K562 (cell line): ENCODE results near the gene PPM1D. TPM values are rescaled to one million over a fixed set of nuclear protein-coding genes. Genes with fewer than 3 reads are reported as not detected.

Source experiments
- ARID3A ChIP-seq: IDR thresholded peaks from 2 replicates; pipeline ENCODE4 v1.6.1; 2012; ENCODE audit warnings: low read depth, low read length, improper control_type of control experiment, borderline replicate concordance
- CBFA2T3 ChIP-seq: fragments of 450-650 bp; IDR thresholded peaks from 2 replicates; pipeline ENCODE4 v1.6.1; 2017
- CBX2 ChIP-seq: fragments of 200-600 bp; sonication (generic); IDR thresholded peaks from one replicate; pipeline ENCODE4 v1.6.1; 2012; ENCODE audit warnings: mild to moderate bottlenecking, low read length, inconsistent platforms; ENCODE audit not compliant: insufficient read depth, poor library complexity, severe bottlenecking
- CCAR2 ChIP-seq: fragments of 200-400 bp; formaldehyde crosslinking; IDR thresholded peaks from 2 replicates; pipeline ENCODE4 v1.6.1; 2017; ENCODE audit warnings: mild to moderate bottlenecking, low read depth, low read length
- CHCHD3 ChIP-seq: fragments of 250-450 bp; sonication (Bioruptor Pico); IDR thresholded peaks from 2 replicates; pipeline ENCODE4 v2.1.2; 2022; ENCODE audit warnings: mild to moderate bottlenecking
- EP300 ChIP-seq: IDR thresholded peaks from 2 replicates; pipeline ENCODE4 v1.6.1; 2012; ENCODE audit warnings: low read length, improper control_type of control experiment
- EWSR1 ChIP-seq: fragments of 450-650 bp; IDR thresholded peaks from 2 replicates; pipeline ENCODE4 v1.6.1; 2018; ENCODE audit warnings: borderline replicate concordance, mild to moderate bottlenecking, low read depth, moderate library complexity; ENCODE audit not compliant: partially characterized antibody
- HMG20B ChIP-seq: fragments of 250-450 bp; sonication (Bioruptor Pico); IDR thresholded peaks from 2 replicates; pipeline ENCODE4 v1.5.0; 2021; ENCODE audit warnings: mild to moderate bottlenecking
- MBD2 ChIP-seq: sonication (generic); IDR thresholded peaks from 2 replicates; pipeline ENCODE4 v1.6.1; 2016; ENCODE audit warnings: low read depth, borderline replicate concordance
- MCM7 ChIP-seq, 2 experiments: fragments of 450-650 bp; IDR thresholded peaks; 2 replicates each; pipeline ENCODE4 v1.6.1; 2016 to 2018
- MTA2 ChIP-seq: fragments of 450-650 bp; IDR thresholded peaks from 2 replicates; pipeline ENCODE4 v1.6.1; 2016; ENCODE audit warnings: low read depth
- NCOA1 ChIP-seq: fragments of 450-650 bp; IDR thresholded peaks from 2 replicates; pipeline ENCODE4 v1.6.1; 2016; ENCODE audit warnings: low read depth
- PHF20 ChIP-seq: fragments of 450-650 bp; IDR thresholded peaks from 2 replicates; pipeline ENCODE4 v1.6.1; 2018; ENCODE audit not compliant: partially characterized antibody
- TGIF2 ChIP-seq: sonication (generic); formaldehyde crosslinking; IDR thresholded peaks from 2 replicates; pipeline ENCODE4 v1.8.1; 2022; ENCODE audit warnings: mild to moderate bottlenecking, missing genetic modification reagents, moderate library complexity
- ZC3H11A ChIP-seq: IDR thresholded peaks from 2 replicates; pipeline ENCODE4 v1.6.1; 2012; ENCODE audit warnings: low read depth, low read length, improper control_type of control experiment
- ZKSCAN8 ChIP-seq: fragments of 200-800 bp; sonication (Bioruptor generic); IDR thresholded peaks from 2 replicates; pipeline ENCODE4 v1.6.1; 2016; ENCODE audit warnings: missing genetic modification characterization, missing compliant biosample characterization
- ZNF785 ChIP-seq: fragments of 250-450 bp; sonication (Bioruptor Pico); IDR thresholded peaks from 2 replicates; pipeline ENCODE4 v1.4.0; 2020; ENCODE audit warnings: mild to moderate bottlenecking
- polyA plus RNA-seq, 8 experiments: library from polyadenylated mRNA; depleted of rRNA in 4 of 8; stranded (reverse) in 5 of 8; unstranded in 3 of 8; fragments of >200 nt; fragmentation: Nextera tagmentation in 2 of 8; fragmentation: Illumina TruSeq in 1 of 8; extraction: Ambion mirVana in 2 of 8; extraction: Trizol in 1 of 8; gene quantifications; 2 replicates each; pipeline versions ENCODE4 v1.2.1 to v1.2.3, GENCODE V29; 2011 to 2014; ENCODE audit warnings: inconsistent platforms in 1 of 8, missing spikeins in 1 of 8
- total RNA-seq, 7 experiments: library from RNA; depleted of rRNA in 6 of 7; stranded (reverse); fragments of >200 nt in 6 of 7; fragmentation: Illumina TruSeq in 2 of 7; extraction: Trizol in 2 of 7; gene quantifications; 2 replicates each; pipeline versions ENCODE4 v1.2.1 to v1.2.3, GENCODE V29; 2011 to 2021; ENCODE audit warnings: low replicate concordance in 1 of 7
- TF ChIP-seq, protein P1 (sequence below): fragments of 250-450 bp; sonication (Bioruptor Pico); IDR thresholded peaks from 2 replicates; pipeline ENCODE4 v1.8.0; 2022; ENCODE audit warnings: inconsistent platforms, mild to moderate bottlenecking, moderate library complexity, borderline replicate concordance
- TF ChIP-seq, protein P2 (sequence below): fragments of 250-450 bp; sonication (Bioruptor Pico); IDR thresholded peaks from 2 replicates; pipeline ENCODE4 v1.5.0; 2021
- TF ChIP-seq, protein P3 (sequence below): fragments of 450-650 bp; IDR thresholded peaks from 2 replicates; pipeline ENCODE4 v1.7.0; 2016; ENCODE audit warnings: borderline replicate concordance

The PPM1D gene
- total and polyA plus RNA-seq, 9 of the 15 experiments (the other 6 are each of a cell fraction or from before 2014, with no cell fraction given), result 2.1 to 19.0 (median 7.8) TPM

DNA sequence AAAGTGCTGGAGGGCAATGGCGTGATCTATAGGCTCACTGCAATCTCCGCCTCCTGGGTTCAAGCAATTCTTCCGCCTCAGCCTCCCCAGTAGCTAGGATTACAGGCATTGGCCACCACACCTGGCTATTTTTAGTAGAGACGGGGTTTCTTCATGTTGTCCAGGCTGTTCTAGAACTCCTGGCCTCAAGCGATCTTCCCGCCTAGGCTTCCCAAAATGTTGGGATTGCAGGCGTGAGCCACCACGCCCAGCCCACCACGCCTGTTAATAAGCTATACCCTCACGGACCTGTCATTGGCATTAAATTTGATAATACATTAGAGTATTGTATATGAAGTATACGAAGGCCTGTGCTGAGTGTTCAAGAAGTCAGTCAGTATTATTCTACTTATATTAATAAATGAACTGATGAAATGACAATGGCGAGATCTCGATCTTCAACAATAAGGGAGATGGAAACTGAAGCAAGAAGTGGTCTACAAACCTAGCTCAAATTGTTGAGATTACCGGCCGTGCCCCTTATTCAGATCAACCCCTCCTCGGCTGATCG, 76.8 kb downstream of the PPM1D start (continued):
- TF ChIP-seq, protein P1, sequence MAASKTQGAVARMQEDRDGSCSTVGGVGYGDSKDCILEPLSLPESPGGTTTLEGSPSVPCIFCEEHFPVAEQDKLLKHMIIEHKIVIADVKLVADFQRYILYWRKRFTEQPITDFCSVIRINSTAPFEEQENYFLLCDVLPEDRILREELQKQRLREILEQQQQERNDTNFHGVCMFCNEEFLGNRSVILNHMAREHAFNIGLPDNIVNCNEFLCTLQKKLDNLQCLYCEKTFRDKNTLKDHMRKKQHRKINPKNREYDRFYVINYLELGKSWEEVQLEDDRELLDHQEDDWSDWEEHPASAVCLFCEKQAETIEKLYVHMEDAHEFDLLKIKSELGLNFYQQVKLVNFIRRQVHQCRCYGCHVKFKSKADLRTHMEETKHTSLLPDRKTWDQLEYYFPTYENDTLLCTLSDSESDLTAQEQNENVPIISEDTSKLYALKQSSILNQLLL (CRISPR knock-in tag), result no peak
- TF ChIP-seq ZKSCAN8 (no peak), PHF20 (peak; percentile 40), ZNF785 (no peak), MBD2 (no peak), CBX2 (no peak), CBFA2T3 (no peak), CHCHD3 (CRISPR knock-in tag) (no peak), ZC3H11A (no peak), MTA2 (no peak), ARID3A (no peak), HMG20B (CRISPR knock-in tag) (no peak), NCOA1 (no peak), EP300 (no peak), CCAR2 (no peak), MCM7 (IDR thresholded peaks at IDR 0.05) (no peak), TGIF2 (no peak), EWSR1 (peak; percentile 75)
- TF ChIP-seq, protein P2, sequence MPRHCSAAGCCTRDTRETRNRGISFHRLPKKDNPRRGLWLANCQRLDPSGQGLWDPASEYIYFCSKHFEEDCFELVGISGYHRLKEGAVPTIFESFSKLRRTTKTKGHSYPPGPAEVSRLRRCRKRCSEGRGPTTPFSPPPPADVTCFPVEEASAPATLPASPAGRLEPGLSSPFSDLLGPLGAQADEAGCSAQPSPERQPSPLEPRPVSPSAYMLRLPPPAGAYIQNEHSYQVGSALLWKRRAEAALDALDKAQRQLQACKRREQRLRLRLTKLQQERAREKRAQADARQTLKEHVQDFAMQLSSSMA, result no peak
- TF ChIP-seq, protein P3, sequence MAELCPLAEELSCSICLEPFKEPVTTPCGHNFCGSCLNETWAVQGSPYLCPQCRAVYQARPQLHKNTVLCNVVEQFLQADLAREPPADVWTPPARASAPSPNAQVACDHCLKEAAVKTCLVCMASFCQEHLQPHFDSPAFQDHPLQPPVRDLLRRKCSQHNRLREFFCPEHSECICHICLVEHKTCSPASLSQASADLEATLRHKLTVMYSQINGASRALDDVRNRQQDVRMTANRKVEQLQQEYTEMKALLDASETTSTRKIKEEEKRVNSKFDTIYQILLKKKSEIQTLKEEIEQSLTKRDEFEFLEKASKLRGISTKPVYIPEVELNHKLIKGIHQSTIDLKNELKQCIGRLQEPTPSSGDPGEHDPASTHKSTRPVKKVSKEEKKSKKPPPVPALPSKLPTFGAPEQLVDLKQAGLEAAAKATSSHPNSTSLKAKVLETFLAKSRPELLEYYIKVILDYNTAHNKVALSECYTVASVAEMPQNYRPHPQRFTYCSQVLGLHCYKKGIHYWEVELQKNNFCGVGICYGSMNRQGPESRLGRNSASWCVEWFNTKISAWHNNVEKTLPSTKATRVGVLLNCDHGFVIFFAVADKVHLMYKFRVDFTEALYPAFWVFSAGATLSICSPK, result no peak
